Endothelial cell of coronary artery (primary cell): ENCODE results near the gene HLA-A. TPM values are rescaled to one million over a fixed set of nuclear protein-coding genes. Genes with fewer than 3 reads are reported as not detected.

Experiments
- total RNA-seq: library from RNA; depleted of rRNA; stranded (reverse); fragments of >200 nt; gene quantifications from 2 replicates; pipeline ENCODE4 v1.2.3, GENCODE V29; 2014

The HLA-A gene
- 426 and 595 TPM in 2 replicates for total RNA-seq

DNA sequence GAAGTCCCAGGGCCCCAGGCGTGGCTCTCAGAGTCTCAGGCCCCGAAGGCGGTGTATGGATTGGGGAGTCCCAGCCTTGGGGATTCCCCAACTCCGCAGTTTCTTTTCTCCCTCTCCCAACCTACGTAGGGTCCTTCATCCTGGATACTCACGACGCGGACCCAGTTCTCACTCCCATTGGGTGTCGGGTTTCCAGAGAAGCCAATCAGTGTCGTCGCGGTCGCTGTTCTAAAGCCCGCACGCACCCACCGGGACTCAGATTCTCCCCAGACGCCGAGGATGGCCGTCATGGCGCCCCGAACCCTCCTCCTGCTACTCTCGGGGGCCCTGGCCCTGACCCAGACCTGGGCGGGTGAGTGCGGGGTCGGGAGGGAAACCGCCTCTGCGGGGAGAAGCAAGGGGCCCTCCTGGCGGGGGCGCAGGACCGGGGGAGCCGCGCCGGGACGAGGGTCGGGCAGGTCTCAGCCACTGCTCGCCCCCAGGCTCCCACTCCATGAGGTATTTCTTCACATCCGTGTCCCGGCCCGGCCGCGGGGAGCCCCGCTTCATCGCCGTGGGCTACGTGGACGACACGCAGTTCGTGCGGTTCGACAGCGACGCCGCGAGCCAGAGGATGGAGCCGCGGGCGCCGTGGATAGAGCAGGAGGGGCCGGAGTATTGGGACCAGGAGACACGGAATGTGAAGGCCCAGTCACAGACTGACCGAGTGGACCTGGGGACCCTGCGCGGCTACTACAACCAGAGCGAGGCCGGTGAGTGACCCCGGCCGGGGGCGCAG is at the start of gene HLA-A:
TSS of gene HLA-A (plus strand) at position 258 of the 778 bp plus-strand sequence. CDS start at position 280, 22 bp downstream.

Other genes starting within 250 kb of the HLA-A start
- gene HLA-F, start 219.1 kb upstream of the HLA-A start, total RNA-seq = 5.4 and 17.4 TPM in 2 replicates
- not detected in 2 replicates for gene HLA-G, start 114.7 kb upstream of the HLA-A start, total RNA-seq
- gene POLR1H, start 118.7 kb downstream of the HLA-A start, total RNA-seq = 35.4 and 42.6 TPM in 2 replicates
- gene PPP1R11, start 124.7 kb downstream of the HLA-A start, total RNA-seq = 10.6 and 13.2 TPM in 2 replicates
- not detected in 2 replicates for gene RNF39, start 133.2 kb downstream of the HLA-A start, total RNA-seq
- gene TRIM31, start 170.6 kb downstream of the HLA-A start, total RNA-seq = not detected in 2 replicates
- not detected in 2 replicates for gene TRIM40, start 193.6 kb downstream of the HLA-A start, total RNA-seq
- gene TRIM10, start 218.7 kb downstream of the HLA-A start, total RNA-seq = not detected in 2 replicates
- not detected in 2 replicates for gene TRIM15, start 221.0 kb downstream of the HLA-A start, total RNA-seq